Ishikawa (cell line): ENCODE data around the gene CHD5.

Source experiments
- CEBPB ChIP-seq: IDR thresholded peaks from 2 replicates; pipeline ENCODE4 v1.6.1; 2012
- CREB1 ChIP-seq: IDR thresholded peaks from 2 replicates; pipeline ENCODE4 v1.6.1; 2012; ENCODE audit warnings: low read depth
- EP300 ChIP-seq: IDR thresholded peaks from 2 replicates; pipeline ENCODE4 v1.6.1; 2012; ENCODE audit warnings: borderline replicate concordance
- FOXM1 ChIP-seq: IDR thresholded peaks from 2 replicates; pipeline ENCODE4 v1.6.1; 2012; ENCODE audit warnings: low read depth, borderline replicate concordance
- NFIC ChIP-seq: IDR thresholded peaks from 2 replicates; pipeline ENCODE4 v1.6.1; 2012
- RAD21 ChIP-seq: IDR thresholded peaks from 2 replicates; pipeline ENCODE4 v1.6.1; 2012; ENCODE audit warnings: low read depth
- TAF1 ChIP-seq: IDR thresholded peaks from 2 replicates; pipeline ENCODE4 v1.6.1; 2012; ENCODE audit warnings: low read depth, mild to moderate bottlenecking
- TEAD4 ChIP-seq: IDR thresholded peaks from 2 replicates; pipeline ENCODE4 v1.6.1; 2012
- YY1 ChIP-seq: IDR thresholded peaks from 2 replicates; pipeline ENCODE4 v1.6.1; 2012; ENCODE audit warnings: low read depth
- ZBTB7A ChIP-seq: IDR thresholded peaks from 2 replicates; pipeline ENCODE4 v1.6.1; 2012; ENCODE audit warnings: low read depth
- TF ChIP-seq, protein P1 (sequence below): IDR thresholded peaks from 2 replicates; pipeline ENCODE4 v1.6.1; 2012; ENCODE audit warnings: low read depth, mild to moderate bottlenecking
- TF ChIP-seq, protein P2 (sequence below): IDR thresholded peaks from 2 replicates; pipeline ENCODE4 v1.6.1; 2012
- TF ChIP-seq, protein P3 (sequence below): IDR thresholded peaks from 2 replicates; pipeline ENCODE4 v1.6.1; 2012

DNA sequence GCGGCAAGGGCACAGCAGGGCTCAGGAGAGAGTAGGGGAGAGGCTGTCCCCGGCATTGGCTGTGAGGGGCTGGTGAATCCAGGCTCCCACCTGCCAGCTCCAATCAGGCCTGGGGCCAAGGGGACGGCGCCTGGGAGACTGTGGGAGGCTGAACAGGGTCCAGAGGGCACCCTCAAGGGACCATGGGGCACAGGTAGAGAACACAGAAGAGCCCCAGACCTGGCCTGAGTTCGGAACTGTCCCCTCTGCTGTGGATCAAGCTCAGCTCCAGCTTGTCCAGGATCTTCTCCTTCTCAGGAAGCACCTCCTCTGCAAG is 67.5 kb downstream of the CHD5 start:
- no peak for TF ChIP-seq RAD21
- TF ChIP-seq EP300 = no peak
- no peak for TF ChIP-seq YY1
- TF ChIP-seq FOXM1 = no peak
- TF ChIP-seq, protein P1, sequence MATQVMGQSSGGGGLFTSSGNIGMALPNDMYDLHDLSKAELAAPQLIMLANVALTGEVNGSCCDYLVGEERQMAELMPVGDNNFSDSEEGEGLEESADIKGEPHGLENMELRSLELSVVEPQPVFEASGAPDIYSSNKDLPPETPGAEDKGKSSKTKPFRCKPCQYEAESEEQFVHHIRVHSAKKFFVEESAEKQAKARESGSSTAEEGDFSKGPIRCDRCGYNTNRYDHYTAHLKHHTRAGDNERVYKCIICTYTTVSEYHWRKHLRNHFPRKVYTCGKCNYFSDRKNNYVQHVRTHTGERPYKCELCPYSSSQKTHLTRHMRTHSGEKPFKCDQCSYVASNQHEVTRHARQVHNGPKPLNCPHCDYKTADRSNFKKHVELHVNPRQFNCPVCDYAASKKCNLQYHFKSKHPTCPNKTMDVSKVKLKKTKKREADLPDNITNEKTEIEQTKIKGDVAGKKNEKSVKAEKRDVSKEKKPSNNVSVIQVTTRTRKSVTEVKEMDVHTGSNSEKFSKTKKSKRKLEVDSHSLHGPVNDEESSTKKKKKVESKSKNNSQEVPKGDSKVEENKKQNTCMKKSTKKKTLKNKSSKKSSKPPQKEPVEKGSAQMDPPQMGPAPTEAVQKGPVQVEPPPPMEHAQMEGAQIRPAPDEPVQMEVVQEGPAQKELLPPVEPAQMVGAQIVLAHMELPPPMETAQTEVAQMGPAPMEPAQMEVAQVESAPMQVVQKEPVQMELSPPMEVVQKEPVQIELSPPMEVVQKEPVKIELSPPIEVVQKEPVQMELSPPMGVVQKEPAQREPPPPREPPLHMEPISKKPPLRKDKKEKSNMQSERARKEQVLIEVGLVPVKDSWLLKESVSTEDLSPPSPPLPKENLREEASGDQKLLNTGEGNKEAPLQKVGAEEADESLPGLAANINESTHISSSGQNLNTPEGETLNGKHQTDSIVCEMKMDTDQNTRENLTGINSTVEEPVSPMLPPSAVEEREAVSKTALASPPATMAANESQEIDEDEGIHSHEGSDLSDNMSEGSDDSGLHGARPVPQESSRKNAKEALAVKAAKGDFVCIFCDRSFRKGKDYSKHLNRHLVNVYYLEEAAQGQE = no peak
- TF ChIP-seq, protein P2, sequence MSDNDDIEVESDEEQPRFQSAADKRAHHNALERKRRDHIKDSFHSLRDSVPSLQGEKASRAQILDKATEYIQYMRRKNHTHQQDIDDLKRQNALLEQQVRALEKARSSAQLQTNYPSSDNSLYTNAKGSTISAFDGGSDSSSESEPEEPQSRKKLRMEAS = no peak
- TF ChIP-seq TAF1 = no peak
- TF ChIP-seq CEBPB = no peak
- TF ChIP-seq CREB1 = no peak
- TF ChIP-seq TEAD4 = no peak
- TF ChIP-seq, protein P3, sequence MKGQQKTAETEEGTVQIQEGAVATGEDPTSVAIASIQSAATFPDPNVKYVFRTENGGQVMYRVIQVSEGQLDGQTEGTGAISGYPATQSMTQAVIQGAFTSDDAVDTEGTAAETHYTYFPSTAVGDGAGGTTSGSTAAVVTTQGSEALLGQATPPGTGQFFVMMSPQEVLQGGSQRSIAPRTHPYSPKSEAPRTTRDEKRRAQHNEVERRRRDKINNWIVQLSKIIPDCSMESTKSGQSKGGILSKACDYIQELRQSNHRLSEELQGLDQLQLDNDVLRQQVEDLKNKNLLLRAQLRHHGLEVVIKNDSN = no peak
- TF ChIP-seq ZBTB7A = no peak
- TF ChIP-seq NFIC = no peak
